ENCODE results near the gene LMO1. TPM values are rescaled to one million over a fixed set of nuclear protein-coding genes. Genes with fewer than 3 reads are reported as not detected.

The LMO1 gene
- total and polyA plus RNA-seq, 10 of the 15 experiments (the other 5 are each of a cell fraction or from before 2014, with no cell fraction given) = not detected

GRCh38 chr11:8283100-8283464 lies 19.4 kb upstream of the LMO1 start (continued):
- no peak for TF ChIP-seq CUX1 (IDR thresholded peaks at IDR 0.05; ENCODE audit: insufficient replicate concordance, low read depth, low read length)

DNA sequence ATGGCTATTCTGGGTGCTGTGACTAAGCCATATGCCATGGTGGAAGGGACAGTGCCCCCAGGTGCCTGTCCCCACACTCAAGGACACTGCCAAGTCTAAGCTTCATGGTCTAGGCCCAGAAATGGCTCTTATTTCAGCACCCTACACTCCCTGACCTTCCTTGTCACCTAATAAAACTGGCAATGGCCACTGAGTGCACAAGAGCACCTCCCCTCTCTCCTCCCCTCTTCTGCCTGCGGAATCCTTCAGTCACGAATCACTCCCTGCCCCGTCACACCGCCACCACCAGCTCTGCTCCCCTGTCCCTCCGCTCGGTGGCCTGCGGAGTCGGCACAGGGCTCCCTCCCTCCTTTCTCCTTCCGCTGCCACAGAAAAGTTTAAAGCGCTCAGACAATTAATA lies 19.0 kb upstream of the LMO1 start:
- FAIRE-seq (no peak), DNase-seq (ENCODE audit: low read depth, low spot score) (no peak), ATAC-seq (no peak)
- Histone ChIP-seq H3K79me2 (ENCODE audit: control insufficient read depth, insufficient read depth, low read length) (no peaks in the 10 kb centered on the region), H3K27me3 (replicated peaks in 1 of 2; ENCODE audit: control insufficient read depth in 2 of 2, insufficient read depth in 2 of 2, low read length in 1 of 2) (peaks cover 0 to 1% of the 10 kb centered on the region in 2 experiments; a peak in 2 of 4 replicates), H3K4me1 (ENCODE audit: control insufficient read depth, insufficient read depth, low read length) (no peaks in the 10 kb centered on the region), H3K36me3 (ENCODE audit: control insufficient read depth in 2 of 2, insufficient read depth in 2 of 2, low read length in 1 of 2) (no peaks in the 10 kb centered on the region), H3K4me2 (ENCODE audit: control insufficient read depth, insufficient read depth) (no peak overlapping the region), H2AFZ (ENCODE audit: control insufficient read depth, low read depth, low read length) (no peak overlapping the region), H4K20me1 (ENCODE audit: control insufficient read depth, insufficient read depth) (no peaks in the 10 kb centered on the region), H3K9ac (ENCODE audit: control insufficient read depth, insufficient read depth, low read length) (no peak overlapping the region), H3K4me3 (no peak overlapping the region), H3K9me3 (replicated peaks; ENCODE audit: control insufficient read depth, insufficient read depth, low read length) (no peaks in the 10 kb centered on the region), H3K27ac (ENCODE audit: control insufficient read depth, insufficient read depth) (no peak overlapping the region)
- SMC1A ChIA-PET (ENCODE audit: uncharacterized antibody, unreplicated experiment) = no interaction called here
- in situ Hi-C loops (cut with MboI) = no loop called here
- POLR2A ChIA-PET = no interaction called here
- TF ChIP-seq ELK1 (IDR thresholded peaks at IDR 0.05; ENCODE audit: low read depth, low read length) (no peak), IKZF2 (IDR thresholded peaks at IDR 0.05) (no peak), SKIL (IDR thresholded peaks at IDR 0.05; ENCODE audit: low read depth, poor library complexity, severe bottlenecking) (no peak), SRF (IDR thresholded peaks at IDR 0.05; ENCODE audit: low read depth in 2 of 2, low read length in 2 of 2) (no peak), FOXK2 (IDR thresholded peaks at IDR 0.05) (no peak)
- TF ChIP-seq, protein P1, sequence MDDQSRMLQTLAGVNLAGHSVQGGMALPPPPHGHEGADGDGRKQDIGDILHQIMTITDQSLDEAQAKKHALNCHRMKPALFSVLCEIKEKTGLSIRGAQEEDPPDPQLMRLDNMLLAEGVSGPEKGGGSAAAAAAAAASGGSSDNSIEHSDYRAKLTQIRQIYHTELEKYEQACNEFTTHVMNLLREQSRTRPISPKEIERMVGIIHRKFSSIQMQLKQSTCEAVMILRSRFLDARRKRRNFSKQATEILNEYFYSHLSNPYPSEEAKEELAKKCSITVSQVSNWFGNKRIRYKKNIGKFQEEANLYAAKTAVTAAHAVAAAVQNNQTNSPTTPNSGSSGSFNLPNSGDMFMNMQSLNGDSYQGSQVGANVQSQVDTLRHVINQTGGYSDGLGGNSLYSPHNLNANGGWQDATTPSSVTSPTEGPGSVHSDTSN (IDR thresholded peaks at IDR 0.05; ENCODE audit: insufficient replicate concordance, low read depth, low read length) = no peak
- CTCF ChIA-PET = no interaction called here
- intact Hi-C loops (cut with micrococcal nuclease; ENCODE audit: unreplicated experiment) = no loop called here
- RAD21 ChIA-PET (ENCODE audit: unreplicated experiment) = no interaction called here
- no TSS peak for BruUV-seq (replicated peaks)
- 63% methylated on average over 10 of the region's 10 CpGs for WGBS (ENCODE audit: insufficient coverage, insufficient replicate concordance, low lambda C conversion rate, missing lambda C conversion rate)

Data from GM12878 (cell line).